Sciatic nerve (tissue), 2 donors: ENCODE measurements around the gene LRRC1. TPM values are rescaled to one million over a fixed set of nuclear protein-coding genes. Genes with fewer than 3 reads are reported as not detected.
A peak's percentile ranks its signal among the peaks of the same experiment; 100 is the strongest.

Experiments
- ATAC-seq: fragments of 200-7000 bp; cut with Tn5 transposase; one replicate; pipeline ENCODE4 v1.9.1; 2020; ENCODE audit warnings: mild to moderate bottlenecking, moderate library complexity
- DNase-seq: peaks from one replicate; pipeline ENCODE4 v3.0.0-alpha.2; 2020; ENCODE audit warnings: low spot score
- intact Hi-C: fragments of 100-400 bp; cut with DNase I; formaldehyde crosslinking; loops from one replicate; pipeline ENCODE4 v1.14.2; 2022
- total RNA-seq: library from RNA; stranded (reverse); fragmentation: NEBNext Ultra II Directional; extraction: Animal tissue kit (Norgen Biotek cat#: 25700); gene quantifications from one replicate; pipeline ENCODE4 v1.2.1, GENCODE V29; 2021
- donor health status: DM: no; HTN: no; CAD: no.
- donor health status: DM: no; HTN: no; CAD: no.

Gene LRRC1
- total RNA-seq, 1 donor from 2014 or later = 19.5 TPM

DNA sequence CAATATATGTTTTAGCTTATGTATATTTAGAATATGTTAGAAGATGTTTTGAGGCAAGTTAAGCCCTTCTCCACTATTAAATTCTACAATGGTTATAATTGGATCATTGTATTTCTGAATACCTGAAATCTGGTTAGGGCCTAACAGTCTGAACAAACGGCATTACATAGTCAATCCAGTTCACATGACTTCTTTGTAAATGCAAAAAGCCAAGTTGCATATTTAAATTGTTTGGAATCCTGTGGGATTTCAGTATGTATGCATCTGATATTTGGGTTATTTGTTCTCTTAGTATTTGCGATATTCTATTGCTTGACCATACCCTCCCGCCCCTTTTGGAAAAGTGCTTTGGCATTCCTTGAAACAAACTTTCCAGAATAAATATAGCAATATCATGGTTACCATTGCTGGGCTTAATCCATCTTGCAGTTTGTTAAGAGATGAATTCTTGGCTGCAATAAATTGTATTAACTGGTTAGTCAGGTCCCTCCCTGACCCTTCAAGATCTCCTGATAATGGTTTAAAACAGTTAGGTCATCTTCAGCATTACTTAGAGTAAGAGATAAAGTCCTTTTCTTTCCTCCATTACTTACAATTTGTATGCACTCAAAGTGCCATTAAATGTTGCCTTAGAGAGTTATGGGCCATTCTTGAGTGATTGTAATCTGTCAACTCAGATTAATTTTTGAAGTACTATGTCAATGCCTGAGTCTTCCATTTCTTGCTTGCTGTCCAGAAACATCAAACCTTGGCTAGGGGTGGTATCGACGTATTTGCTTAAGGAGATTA lies 36.5 kb downstream of the LRRC1 start:
- intact Hi-C loops = no loop called here
- DNase-seq (no peak), ATAC-seq (no peak)

DNA sequence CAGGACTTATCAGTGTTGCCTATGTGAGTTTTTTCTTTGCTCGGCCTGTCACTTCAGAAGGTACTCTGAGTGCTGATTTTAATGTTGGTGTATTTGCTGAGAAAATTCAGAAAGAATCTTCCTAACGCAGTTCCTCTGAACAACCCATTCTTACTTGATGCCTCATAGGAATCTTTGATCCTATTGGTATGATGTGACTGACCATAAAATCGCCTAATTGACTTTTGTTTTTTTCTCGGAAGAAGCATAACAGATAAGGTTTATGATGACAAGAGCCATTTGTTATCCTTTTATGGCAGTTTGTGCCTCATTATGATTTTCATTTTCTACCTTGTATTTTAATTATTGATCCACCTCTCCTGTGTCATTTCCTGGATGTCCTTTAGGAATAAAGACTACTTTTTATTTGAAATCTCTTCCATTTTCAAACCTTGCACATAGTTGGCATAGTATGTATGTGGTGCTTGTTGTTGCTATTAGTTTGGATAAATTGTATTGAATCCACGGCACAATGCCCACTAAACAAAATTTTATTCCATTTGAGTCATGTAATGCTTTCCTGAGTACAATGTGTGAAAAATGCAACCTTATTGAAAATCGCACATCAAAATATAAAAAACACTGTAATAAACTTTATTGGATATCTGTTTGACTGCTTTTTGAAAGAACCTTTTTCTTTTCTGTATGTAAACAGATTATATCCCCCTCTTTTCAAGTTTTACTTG lies 37.3 kb downstream of the LRRC1 start:
- ATAC-seq = no peak
- DNase-seq = no peak
- intact Hi-C loops = no loop called here

DNA sequence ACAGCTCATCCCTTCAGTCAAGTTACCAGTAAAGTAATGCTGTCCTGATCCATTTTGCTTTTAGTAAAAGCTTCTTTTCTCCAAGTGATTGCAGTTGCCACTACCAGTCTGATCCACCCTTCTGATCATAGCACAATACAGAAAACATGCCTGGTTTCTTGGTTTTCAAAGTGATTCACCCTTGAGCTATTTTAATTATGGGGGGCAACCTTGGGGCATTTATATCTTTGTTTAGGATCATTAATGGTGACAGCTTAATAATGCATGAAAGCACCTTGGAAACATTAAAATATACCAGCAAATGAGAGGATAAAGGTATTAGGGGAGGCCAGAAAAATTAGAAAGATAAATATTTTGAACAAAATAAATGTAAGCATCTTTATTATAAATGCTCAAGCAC lies 38.4 kb downstream of the LRRC1 start:
- intact Hi-C loops = no loop called here
- no peak for DNase-seq
- no peak for ATAC-seq

DNA sequence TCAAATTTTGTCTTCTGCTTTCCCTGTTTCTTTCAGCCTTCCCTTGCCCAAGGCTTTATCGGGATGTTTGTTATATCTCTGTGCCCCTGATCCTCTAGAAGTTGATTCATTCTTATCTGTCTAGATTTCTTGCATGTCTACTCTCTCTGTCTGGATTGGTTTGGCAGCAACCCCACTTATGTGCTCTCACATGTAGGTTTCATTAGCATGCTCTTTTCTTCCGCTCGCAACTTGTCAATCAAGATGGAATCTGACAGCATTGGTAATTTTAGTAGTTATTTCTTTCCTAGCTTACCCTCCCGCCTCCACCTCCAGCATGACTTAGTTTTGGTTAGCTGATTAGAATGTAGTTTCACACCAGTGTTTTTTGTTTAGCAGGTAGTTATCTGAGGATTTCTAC lies 39.3 kb downstream of the LRRC1 start:
- intact Hi-C loops = no loop called here
- ATAC-seq = no peak
- DNase-seq = no peak

DNA sequence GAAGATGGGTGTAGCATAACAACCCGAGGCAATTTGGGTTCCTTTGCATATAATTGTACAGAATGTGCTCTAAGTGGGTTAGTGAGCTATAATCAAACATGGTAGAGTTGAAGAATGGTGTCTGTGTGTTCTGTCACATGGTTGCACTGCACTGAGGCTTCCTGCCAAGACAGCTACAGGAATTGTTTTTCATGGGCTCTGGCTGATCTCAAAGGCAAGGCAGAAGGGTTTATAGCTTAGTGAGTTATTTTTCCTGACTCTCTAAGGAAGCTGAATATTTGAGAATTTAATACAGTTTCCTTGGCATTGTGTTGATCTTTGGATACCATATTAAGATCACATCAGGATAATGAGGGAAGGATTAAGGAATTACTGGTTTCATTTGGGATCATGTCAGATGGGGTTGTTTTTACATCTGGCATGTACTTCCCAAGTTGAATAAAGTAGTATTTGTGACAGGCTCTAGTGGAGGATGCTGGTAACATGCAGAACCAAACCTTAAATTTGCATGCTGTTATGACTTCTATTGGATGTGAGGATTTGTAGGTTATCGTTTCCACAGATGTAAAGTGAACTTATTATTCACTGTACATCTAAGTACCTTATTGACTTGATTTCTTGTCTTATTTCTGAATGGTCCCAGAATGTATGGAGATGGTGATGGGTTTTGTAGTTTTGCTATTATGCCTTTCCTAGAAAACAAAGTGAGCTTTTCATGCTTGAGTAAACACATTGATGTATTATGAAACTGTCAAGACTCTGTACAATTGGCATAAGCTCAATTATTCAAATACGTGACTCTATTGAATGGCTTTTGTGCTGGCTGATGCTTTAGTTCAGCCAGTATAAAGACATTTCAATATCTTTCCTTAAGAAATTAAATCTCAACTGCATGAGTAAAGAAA lies 43.3 kb downstream of the LRRC1 start:
- peak; percentile 74 for ATAC-seq
- intact Hi-C loops = no loop called here
- DNase-seq = no peak

DNA sequence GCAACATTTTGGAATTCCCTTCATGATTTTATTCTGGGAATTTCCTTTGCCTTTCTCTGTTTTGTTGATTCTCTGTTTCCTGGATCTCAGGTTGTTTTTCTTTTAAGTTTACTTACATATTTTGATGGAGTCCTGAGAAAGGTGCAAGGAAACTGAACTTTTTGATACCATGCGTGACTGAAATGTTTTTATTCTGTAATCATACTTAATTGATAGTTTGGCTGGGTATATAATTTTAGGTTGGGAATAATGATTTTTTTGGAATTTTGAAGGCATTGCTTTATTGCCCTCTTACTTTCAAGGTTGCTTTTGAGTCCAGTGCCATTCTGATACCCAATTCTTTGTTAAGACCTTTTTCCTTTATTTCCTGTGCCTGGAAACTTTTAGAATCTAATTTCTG lies 45.2 kb downstream of the LRRC1 start:
- DNase-seq = no peak
- no peak for ATAC-seq
- intact Hi-C loops = no loop called here

DNA sequence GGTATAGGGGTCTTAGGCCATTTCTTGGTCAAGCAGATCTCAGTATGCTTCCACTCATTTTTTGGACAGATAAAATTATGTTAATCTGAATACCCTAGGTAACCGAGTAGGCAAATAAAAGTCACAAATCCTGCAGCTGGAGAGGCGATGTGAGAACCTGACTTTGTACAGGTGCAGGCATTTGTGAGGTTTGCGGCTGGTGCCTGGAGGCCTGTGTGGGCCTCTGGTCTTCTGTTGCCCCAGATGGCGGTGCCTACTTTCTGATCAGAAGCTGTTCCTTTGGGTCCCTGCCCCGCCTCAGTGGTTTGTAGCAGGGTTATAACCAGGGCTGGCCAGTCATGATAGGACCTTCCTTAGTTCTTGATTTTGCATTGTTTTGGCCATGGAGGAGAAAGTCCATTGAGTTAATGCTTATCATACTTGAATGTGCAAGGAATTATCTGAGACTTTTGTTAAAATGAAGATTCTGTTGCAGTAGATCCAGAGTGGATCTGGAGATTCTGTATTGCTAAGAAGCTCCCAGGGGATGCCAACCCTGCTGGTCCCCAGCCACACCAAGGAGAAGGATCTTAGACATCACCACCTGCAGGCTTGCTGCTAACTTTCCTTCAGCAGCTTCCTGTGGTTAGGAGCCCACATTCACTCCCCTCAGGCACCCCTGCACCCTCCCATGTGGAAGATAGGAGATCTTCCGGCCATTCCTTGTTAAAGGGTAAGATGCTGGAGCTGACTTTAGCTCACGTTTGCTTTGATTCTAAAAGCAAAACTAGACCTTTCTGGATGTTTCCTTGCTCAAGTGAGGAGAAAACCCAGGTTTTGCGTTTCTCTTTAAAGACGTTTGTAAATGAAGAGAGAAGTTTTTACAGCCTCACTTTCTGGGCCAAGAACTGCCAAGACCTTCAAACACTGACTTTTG lies 50.7 kb downstream of the LRRC1 start:
- DNase-seq (no peak), ATAC-seq (no peak)
- intact Hi-C loops = no loop called here

DNA sequence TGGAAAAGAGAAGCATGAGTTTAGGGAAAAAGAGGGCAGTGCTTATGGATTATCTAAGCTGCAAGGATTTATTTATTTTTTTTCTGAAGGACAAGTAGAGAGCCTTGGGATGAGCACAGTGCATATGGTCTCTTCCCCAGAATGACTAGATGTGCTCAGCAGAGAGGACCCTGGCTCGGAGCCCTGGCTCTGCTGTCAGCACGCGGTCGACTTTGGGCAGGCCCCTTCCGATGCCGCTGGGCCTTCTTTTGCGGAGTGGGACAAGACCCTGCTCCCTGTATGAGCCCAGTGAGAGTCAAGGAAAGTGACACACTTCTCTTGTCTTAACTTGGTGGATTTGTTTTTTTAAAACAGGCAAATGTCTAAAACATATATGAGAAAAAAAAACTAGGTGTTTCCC lies 51.4 kb downstream of the LRRC1 start:
- intact Hi-C loops = no loop called here
- no peak for ATAC-seq
- DNase-seq = no peak

DNA sequence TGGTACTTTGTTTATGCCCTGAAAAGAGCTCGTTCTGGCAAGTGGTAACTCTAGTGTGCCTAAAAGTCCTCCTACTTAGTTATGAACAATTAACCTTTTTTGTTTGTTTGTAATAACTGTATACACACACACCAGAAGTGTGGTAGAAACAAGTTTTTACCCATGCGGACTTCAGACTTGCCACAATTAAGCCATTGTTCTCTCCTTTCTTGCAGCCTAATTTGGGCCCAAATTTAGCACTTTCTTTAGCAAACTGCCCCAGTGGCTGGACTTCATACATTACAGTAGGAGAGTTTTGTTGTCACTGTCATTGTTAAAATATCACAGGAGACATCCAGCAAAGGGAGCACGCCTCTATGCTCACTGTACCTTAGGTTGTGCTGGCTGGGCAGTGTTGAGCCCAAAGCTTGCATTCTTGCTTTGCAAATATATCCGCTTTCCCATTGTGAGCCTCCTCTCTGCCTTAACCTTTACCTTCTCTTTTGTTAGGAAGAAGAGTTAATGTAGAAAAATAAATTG lies 53.0 kb downstream of the LRRC1 start:
- DNase-seq (no peak), ATAC-seq (no peak)
- intact Hi-C loops = no loop called here

DNA sequence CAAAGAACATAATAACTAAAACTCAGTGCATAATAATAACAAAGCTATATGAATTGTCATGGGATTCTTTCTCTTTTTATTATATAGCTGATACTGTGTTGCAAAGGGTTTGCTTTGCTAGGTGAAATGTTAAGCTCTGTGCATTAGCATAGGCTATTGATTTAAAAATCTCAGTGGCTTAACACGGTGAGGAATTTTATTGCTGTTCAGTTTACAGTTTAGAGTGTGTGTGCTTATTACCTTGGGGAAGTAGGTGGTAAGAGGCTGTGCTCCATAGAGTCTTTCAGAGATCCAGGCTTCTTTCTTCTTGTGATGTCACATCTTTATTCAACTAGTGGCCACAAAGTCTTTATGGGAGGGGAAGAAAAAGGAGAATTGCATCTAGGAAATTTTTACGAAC lies 55.7 kb downstream of the LRRC1 start:
- no peak for DNase-seq
- intact Hi-C loops = loop anchor here (10.0 kb wide), 1 partner anchor 56 kb away; the partner anchor contains the start of gene LRRC1
- no peak for ATAC-seq

DNA sequence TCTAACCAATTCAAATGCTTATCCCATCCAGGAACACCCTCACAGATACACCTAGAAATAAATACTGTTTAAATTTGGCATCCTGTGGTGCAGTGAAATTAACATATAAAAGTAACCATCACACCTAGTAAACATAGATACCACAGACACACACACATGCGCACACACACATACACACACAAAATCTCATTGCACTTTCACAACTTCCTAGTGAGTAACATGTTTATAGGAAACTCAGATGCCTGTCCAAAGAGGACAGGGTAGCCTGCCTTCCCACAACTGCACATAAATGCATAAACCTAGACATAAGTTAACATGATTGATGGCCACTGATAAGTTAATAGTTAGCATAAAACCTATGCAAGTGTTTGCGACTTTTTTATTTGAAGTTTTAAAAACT lies 56.8 kb downstream of the LRRC1 start:
- intact Hi-C loops = loop anchor here (10.0 kb wide), 1 partner anchor 57 kb away; the partner anchor contains the start of gene LRRC1
- DNase-seq (no peak), ATAC-seq (no peak)

DNA sequence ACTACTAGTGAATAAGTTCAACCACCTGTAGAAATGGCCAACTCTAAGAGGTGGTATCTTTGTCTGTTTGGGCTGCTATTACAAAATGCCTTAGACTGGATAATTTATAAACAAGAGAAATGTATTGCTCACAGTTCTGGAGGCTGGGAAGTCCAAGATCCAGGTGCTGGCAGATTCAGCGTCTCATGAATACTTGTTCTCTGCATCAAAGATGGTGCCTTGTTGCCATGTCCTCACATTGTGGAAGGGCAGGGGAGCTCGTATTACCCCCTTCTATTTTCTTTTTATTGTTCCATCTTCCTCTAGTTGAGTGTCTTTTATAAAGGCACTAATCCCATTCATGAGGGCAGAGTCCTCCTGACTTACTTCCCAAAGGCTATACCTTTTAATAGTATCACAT lies 58.0 kb downstream of the LRRC1 start:
- ATAC-seq = no peak
- DNase-seq = no peak
- intact Hi-C loops = loop anchor here (10.0 kb wide), 1 partner anchor 58 kb away; the partner anchor contains the start of gene LRRC1

DNA sequence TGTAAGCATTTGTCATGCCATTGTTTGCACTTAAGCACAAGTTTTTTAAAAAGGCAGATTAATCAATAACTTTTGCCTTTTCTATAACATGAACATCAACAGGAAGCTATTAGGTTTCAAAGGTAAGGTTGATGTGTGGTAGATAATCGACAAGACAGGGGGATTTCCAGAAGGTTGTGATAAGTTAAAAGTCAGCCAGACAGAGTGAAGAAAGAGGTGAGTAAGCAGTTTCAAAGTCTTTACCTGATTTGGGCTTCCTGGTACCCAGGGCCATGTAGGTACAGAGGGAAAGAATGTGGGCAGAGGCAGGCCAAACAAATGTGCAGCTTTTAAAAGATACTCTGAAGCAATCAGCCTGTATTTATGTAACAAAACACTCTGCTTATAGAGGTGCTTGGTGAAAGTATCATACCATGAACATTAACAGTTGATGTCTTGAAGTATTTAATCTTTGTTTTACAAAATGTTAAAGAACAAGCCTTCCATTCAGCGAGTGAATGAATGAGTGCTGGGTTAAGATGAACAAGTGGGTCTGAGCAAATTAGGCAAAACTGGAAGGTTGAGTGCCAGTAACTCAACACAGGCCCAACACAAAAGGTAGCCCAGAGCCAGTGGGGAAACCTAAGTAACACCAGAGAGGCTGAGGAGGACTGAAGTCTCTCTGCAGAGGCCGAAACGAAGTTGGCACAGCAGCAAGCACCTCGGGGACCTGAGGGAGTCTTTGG lies 60.2 kb downstream of the LRRC1 start:
- intact Hi-C loops = loop anchor here (10.0 kb wide), 1 partner anchor 60 kb away; the partner anchor contains the start of gene LRRC1
- DNase-seq = no peak
- no peak for ATAC-seq

DNA sequence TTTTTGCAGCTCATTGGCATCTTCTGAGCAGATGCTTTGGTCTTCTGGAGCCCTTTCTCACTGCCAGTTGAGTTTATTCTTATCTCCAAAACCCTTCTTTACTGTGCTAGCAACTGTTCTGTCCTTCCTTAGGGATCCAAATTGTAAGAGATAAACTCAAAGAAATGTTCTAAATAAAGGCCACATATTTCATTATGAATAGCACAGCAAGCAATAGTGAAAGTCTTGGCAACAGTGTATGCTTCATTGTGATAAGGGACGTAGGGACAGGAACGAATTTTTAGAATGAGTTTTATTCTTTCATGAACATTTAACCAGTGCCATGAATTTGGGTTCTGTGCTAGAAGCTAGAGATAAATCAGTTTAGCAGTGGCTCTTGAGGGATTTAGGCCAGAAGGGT lies 61.1 kb downstream of the LRRC1 start:
- intact Hi-C loops = loop anchor here (10.0 kb wide), 1 partner anchor 61 kb away; the partner anchor contains the start of gene LRRC1
- ATAC-seq (no peak), DNase-seq (no peak)

DNA sequence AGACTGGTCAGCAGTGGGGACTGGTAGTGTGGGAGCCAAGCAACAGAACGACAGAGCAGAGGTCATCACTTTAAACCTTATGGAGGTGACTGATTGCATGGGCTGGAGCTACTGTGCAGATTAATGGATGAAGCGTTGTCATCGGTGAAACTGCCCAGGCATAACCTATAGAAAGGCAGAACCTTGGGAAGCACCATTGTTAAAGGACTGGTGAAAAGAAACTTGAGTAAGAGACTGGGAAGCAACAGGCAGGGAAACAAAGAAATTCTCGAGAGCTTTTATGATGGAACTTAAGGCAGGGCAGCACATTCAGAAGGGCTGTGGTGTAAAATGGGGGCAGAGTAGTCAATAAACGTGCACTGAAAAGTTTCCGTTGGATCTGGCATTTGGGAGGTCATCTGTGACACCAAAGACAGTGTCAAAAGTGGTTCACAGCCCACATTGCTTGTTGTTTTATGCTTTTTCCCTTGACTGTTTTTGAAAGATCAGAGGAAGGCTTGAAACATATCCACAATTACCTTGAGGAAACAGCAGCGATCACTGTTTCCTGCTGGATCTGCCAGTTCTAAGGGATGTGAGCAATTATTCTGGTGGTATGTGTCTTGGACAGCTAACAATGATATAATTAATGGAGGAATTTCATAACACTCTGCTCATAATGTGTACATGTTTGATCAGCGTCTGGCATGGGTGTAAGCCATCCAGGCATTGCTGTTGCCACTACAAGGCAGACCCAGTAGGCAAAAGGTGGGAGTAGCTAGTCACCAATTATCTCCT lies 62.7 kb downstream of the LRRC1 start:
- DNase-seq (no peak), ATAC-seq (peak; percentile 14)
- intact Hi-C loops = loop anchor here (10.0 kb wide), 1 partner anchor 63 kb away; the partner anchor contains the start of gene LRRC1

DNA sequence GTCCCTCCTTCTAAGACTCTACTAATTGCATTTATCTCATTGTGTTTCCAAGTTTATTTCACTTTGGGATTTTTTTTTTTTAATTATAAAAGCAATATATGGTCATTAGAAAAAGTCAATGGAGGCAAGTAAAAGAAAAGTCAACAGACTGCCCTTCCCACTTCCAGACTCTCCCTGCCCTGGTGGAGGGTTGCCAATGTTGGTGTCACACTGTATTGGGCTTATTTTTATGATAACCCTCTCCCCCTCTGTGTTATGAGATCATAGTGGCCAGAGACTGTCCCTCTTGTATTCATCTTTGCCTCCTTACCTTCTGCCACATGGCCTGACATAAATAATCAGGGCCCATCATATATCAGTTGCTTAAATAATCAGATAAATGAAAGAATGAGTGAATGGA lies 63.4 kb downstream of the LRRC1 start:
- intact Hi-C loops = loop anchor here (10.0 kb wide), 1 partner anchor 63 kb away; the partner anchor contains the start of gene LRRC1
- DNase-seq (no peak), ATAC-seq (no peak)
